Measurements from ENCODE around the gene ZNF827. TPM values are rescaled to one million over a fixed set of nuclear protein-coding genes. Genes with fewer than 3 reads are reported as not detected.
A peak's percentile ranks its signal among the peaks of the same experiment; 100 is the strongest.

The ZNF827 gene
- total RNA-seq, 1 donor from 2014 or later = 21.2 TPM

GRCh38 chr4:145735827-145736226 lies 202.8 kb downstream of the ZNF827 start:
- H3K9me3 Mint-ChIP-seq = no peaks in the 10 kb centered on the region
- no peaks in the 10 kb centered on the region for H3K36me3 Mint-ChIP-seq (ENCODE audit: low read depth)
- H3K27ac Mint-ChIP-seq (ENCODE audit: unreplicated experiment) = no peak overlapping the region
- no peak for TF ChIP-seq CTCF (conservative IDR thresholded peaks at IDR 0.05)
- peaks cover 34% of the 10 kb centered on the region for H3K4me1 Mint-ChIP-seq
- DNase-seq (ENCODE audit: low read depth, low spot score) = no peak
- H3K27me3 Mint-ChIP-seq (ENCODE audit: low read depth) = no peaks in the 10 kb centered on the region
- no peak overlapping the region for H3K4me3 Mint-ChIP-seq

- Mint-ChIP-seq H3K27ac (ENCODE audit: unreplicated experiment) (peak overlapping the region; percentile 85), H3K4me1 (peaks cover 34% of the 10 kb centered on the region)
- TF ChIP-seq CTCF (conservative IDR thresholded peaks at IDR 0.05) = no peak
Observed at GRCh38 chr4:145735347-145735675, 203.3 kb downstream of the ZNF827 start.

GRCh38 chr4:145734576-145735346 lies 203.9 kb downstream of the ZNF827 start:
- H3K4me3 Mint-ChIP-seq = peak overlapping the region; percentile 89

More at GRCh38 chr4:145735347-145735675, 203.3 kb downstream of the ZNF827 start:
- DNase-seq (ENCODE audit: low read depth, low spot score) = no peak
- Mint-ChIP-seq H3K36me3 (ENCODE audit: low read depth) (no peaks in the 10 kb centered on the region), H3K27me3 (ENCODE audit: low read depth) (no peaks in the 10 kb centered on the region), H3K9me3 (no peaks in the 10 kb centered on the region), H3K4me3 (peak overlapping the region; percentile 45)

GRCh38 chr4:145734031-145734430 lies 204.6 kb downstream of the ZNF827 start:
- no peaks in the 10 kb centered on the region for H3K36me3 Mint-ChIP-seq (ENCODE audit: low read depth)
- no peaks in the 10 kb centered on the region for H3K27me3 Mint-ChIP-seq (ENCODE audit: low read depth)
- H3K27ac Mint-ChIP-seq (ENCODE audit: unreplicated experiment) = peak overlapping the region; percentile 31
- H3K4me1 Mint-ChIP-seq = peaks cover 34% of the 10 kb centered on the region
- no peak for TF ChIP-seq CTCF (conservative IDR thresholded peaks at IDR 0.05)
- peak overlapping the region; percentile 89 for H3K4me3 Mint-ChIP-seq
- DNase-seq (ENCODE audit: low read depth, low spot score) = no peak
- no peaks in the 10 kb centered on the region for H3K9me3 Mint-ChIP-seq

More at GRCh38 chr4:145734576-145735346, 203.9 kb downstream of the ZNF827 start:
- no peak for TF ChIP-seq CTCF (conservative IDR thresholded peaks at IDR 0.05)
- no peaks in the 10 kb centered on the region for H3K36me3 Mint-ChIP-seq (ENCODE audit: low read depth)
- peaks cover 34% of the 10 kb centered on the region for H3K4me1 Mint-ChIP-seq
- no peaks in the 10 kb centered on the region for H3K27me3 Mint-ChIP-seq (ENCODE audit: low read depth)
- no peaks in the 10 kb centered on the region for H3K9me3 Mint-ChIP-seq
- no peak for DNase-seq (ENCODE audit: low read depth, low spot score)
- H3K27ac Mint-ChIP-seq (ENCODE audit: unreplicated experiment) = peak overlapping the region; percentile 85

GRCh38 chr4:145732895-145733880 lies 205.4 kb downstream of the ZNF827 start:
- Mint-ChIP-seq H3K27me3 (ENCODE audit: low read depth) (no peaks in the 10 kb centered on the region), H3K9me3 (no peaks in the 10 kb centered on the region), H3K27ac (ENCODE audit: unreplicated experiment) (peak overlapping the region; percentile 85), H3K4me1 (peaks cover 34% of the 10 kb centered on the region), H3K36me3 (ENCODE audit: low read depth) (no peaks in the 10 kb centered on the region), H3K4me3 (peak overlapping the region; percentile 89)
- TF ChIP-seq CTCF (conservative IDR thresholded peaks at IDR 0.05) = no peak
- peak; percentile 85 for DNase-seq (ENCODE audit: low read depth, low spot score)
